GM12892 (cell line): ENCODE measurements around the gene PCID2.

Experiments
- POLR2A ChIP-seq: IDR thresholded peaks from 2 replicates; pipeline ENCODE4 v1.6.1; 2011; ENCODE audit warnings: low read depth, low read length, control low read depth
- TAF1 ChIP-seq: IDR thresholded peaks from 2 replicates; pipeline ENCODE4 v1.6.1; 2011; ENCODE audit warnings: low read depth, mild to moderate bottlenecking, control low read depth, low read length, borderline replicate concordance

DNA sequence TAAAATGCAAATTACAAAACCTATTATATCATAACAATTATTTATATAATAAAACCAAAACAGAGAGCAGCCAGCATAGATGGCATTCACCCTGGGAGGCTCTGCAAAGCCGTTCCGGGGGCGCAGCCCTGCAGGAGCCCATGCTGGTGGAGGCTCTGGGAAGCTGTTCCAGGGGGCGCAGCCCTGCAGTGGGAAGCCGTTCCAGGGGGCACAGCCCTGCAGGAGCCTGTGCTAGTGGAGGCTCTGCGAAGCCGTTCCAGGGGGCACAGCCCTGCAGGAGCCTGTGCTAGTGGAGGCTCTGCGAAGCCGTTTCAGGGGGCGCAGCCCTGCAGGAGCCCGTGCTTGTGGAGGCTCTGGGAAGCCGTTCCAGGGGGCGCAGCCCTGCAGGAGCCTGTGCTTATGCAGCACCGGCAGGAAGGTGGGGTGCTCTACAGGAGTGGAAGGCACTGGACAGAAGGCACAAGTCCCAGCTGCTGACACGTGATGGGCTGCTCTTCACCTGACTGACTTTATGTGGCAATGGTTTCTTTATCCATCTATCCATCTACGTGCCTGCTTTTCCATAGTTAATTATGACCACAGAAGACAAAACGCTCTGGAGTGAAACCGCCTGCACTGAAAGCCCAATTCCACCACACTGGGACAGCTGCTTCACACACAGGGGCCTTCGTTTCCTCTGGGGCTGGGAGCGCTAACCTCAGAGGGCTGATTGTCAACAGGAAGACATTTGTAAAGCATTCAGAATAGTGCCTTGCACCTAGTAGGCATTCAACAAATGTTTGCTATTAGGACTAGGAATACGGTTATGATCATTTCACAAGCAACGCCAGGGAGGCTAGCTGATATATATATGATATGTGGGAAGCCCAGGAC, 23.7 kb downstream of the PCID2 start:
- TF ChIP-seq TAF1: no peak
- no peak for TF ChIP-seq POLR2A
